Neural cell (in vitro differentiated cells): ENCODE measurements around the gene LRP1. TPM values are rescaled to one million over a fixed set of nuclear protein-coding genes. Genes with fewer than 3 reads are reported as not detected.

ENCODE experiments used
- H2AFZ ChIP-seq: fragments of 200-600, 300-800 bp; sonication (generic), shearing (Covaris generic); 2 replicates; pipeline ENCODE4 v1.6.0; 2014; ENCODE audit warnings: low read depth, mild to moderate bottlenecking, antibody characterized with exemption, low read length, moderate library complexity
- H3F3A ChIP-seq: fragments of 200-600 bp; shearing (Covaris generic); 2 replicates; pipeline ENCODE4 v1.6.1; 2016; ENCODE audit warnings: mild to moderate bottlenecking, moderate library complexity, mixed read lengths, antibody characterized with exemption, low read length; ENCODE audit not compliant: insufficient read depth, poor library complexity, severe bottlenecking
- H3K27ac ChIP-seq: fragments of 200-600, 300-800 bp; sonication (generic), shearing (Covaris generic); 2 replicates; pipeline ENCODE4 v1.5.1; 2014; ENCODE audit warnings: mild to moderate bottlenecking, low read length, moderate library complexity
- H3K27me3 ChIP-seq: fragments of 300-800, 200-600 bp; sonication (generic), shearing (Covaris generic); 2 replicates; pipeline ENCODE4 v1.6.0; 2014; ENCODE audit warnings: mild to moderate bottlenecking, low read depth, low read length, moderate library complexity; ENCODE audit not compliant: insufficient read depth
- H3K36me3 ChIP-seq: fragments of 300-800, 200-600 bp; sonication (generic), shearing (Covaris generic); 2 replicates; pipeline ENCODE4 v1.5.1; 2014; ENCODE audit warnings: mild to moderate bottlenecking, antibody characterized with exemption, low read length, moderate library complexity; ENCODE audit not compliant: insufficient read depth
- H3K4me2 ChIP-seq: fragments of 300-800, 200-600 bp; sonication (generic), shearing (Covaris generic); 2 replicates; pipeline ENCODE4 v1.6.0; 2014; ENCODE audit warnings: mild to moderate bottlenecking, low read length
- H3K4me3 ChIP-seq: fragments of 300-800, 200-600 bp; sonication (generic), shearing (Covaris generic); 2 replicates; pipeline ENCODE4 v1.5.1; 2014; ENCODE audit warnings: mild to moderate bottlenecking, low read length, moderate library complexity
- H3K79me2 ChIP-seq: fragments of 200-600 bp; shearing (Covaris generic); replicated peaks from 2 replicates; pipeline ENCODE4 v1.6.0; 2014; ENCODE audit warnings: mild to moderate bottlenecking, low read length, moderate library complexity; ENCODE audit not compliant: insufficient read depth
- H3K9ac ChIP-seq: fragments of 300-800, 200-600 bp; sonication (generic), shearing (Covaris generic); 2 replicates; pipeline ENCODE4 v1.6.1; 2016; ENCODE audit warnings: mild to moderate bottlenecking, low read length, mixed read lengths
- H3K9me2 ChIP-seq: fragments of 200-600 bp; shearing (Covaris generic); 2 replicates; pipeline ENCODE4 v1.6.1; 2016; ENCODE audit warnings: mild to moderate bottlenecking, low read length, mixed read lengths; ENCODE audit not compliant: insufficient read depth
- H3K9me3 ChIP-seq: fragments of 200-600, 300-800 bp; sonication (generic), shearing (Covaris generic); 2 replicates; pipeline ENCODE4 v1.6.1; 2016; ENCODE audit warnings: mild to moderate bottlenecking, mixed run types, low read length, moderate library complexity, mixed read lengths
- H4K20me1 ChIP-seq: fragments of 200-600 bp; shearing (Covaris generic); 2 replicates; pipeline ENCODE4 v1.6.1; 2016; ENCODE audit warnings: mild to moderate bottlenecking, mixed run types; ENCODE audit not compliant: insufficient read depth
- CTCF ChIP-seq: fragments of 450-650 bp; IDR thresholded peaks from 2 replicates; pipeline ENCODE4 v1.5.1; 2014; ENCODE audit warnings: antibody characterized with exemption, mild to moderate bottlenecking, moderate library complexity; ENCODE audit not compliant: poor library complexity, severe bottlenecking
- EP300 ChIP-seq: fragments of 450-650 bp; conservative IDR thresholded peaks from 2 replicates; pipeline ENCODE4 v1.6.1; 2014; ENCODE audit warnings: antibody characterized with exemption, mild to moderate bottlenecking, moderate library complexity; ENCODE audit not compliant: poor library complexity, severe bottlenecking
- EZH2 ChIP-seq: fragments of 200-600, 300-800 bp; shearing (Covaris generic), sonication (generic); IDR thresholded peaks from 2 replicates; pipeline ENCODE4 v1.6.1; 2014; ENCODE audit warnings: antibody characterized with exemption, low read length, borderline replicate concordance, mild to moderate bottlenecking; ENCODE audit not compliant: insufficient read depth, poor library complexity, severe bottlenecking
- MXI1 ChIP-seq: fragments of 450-650 bp; conservative IDR thresholded peaks from 2 replicates; pipeline ENCODE4 v1.6.1; 2014; ENCODE audit warnings: antibody characterized with exemption, mild to moderate bottlenecking; ENCODE audit not compliant: poor library complexity, severe bottlenecking
- POLR2AphosphoS5 ChIP-seq: IDR thresholded peaks from 2 replicates; pipeline ENCODE4 v1.6.1; 2012
- RAD21 ChIP-seq: fragments of 450-650 bp; conservative IDR thresholded peaks from 2 replicates; pipeline ENCODE4 v1.6.1; 2014; ENCODE audit warnings: antibody characterized with exemption, mild to moderate bottlenecking, moderate library complexity
- REST ChIP-seq: IDR thresholded peaks from 2 replicates; pipeline ENCODE4 v1.6.1; 2012; ENCODE audit warnings: borderline replicate concordance
- SMC3 ChIP-seq: fragments of 450-650 bp; conservative IDR thresholded peaks from 2 replicates; pipeline ENCODE4 v1.6.1; 2014; ENCODE audit warnings: antibody characterized with exemption, mild to moderate bottlenecking, moderate library complexity; ENCODE audit not compliant: poor library complexity
- TAF1 ChIP-seq: IDR thresholded peaks from 2 replicates; pipeline ENCODE4 v1.6.1; 2012; ENCODE audit warnings: low read depth
- polyA plus RNA-seq: library from polyadenylated mRNA; depleted of rRNA; stranded (reverse); fragments of >200 nt; gene quantifications from 2 replicates; pipeline ENCODE4 v1.2.3, GENCODE V29; 2014

Gene LRP1
- polyA plus RNA-seq, 1 donor from 2014 or later, result 18.2 TPM

- no peaks in the 10 kb centered on the region for H3K9me2 ChIP-seq
- peak overlapping the region; percentile 95 for H3K4me2 ChIP-seq
- no peaks in the 10 kb centered on the region for H3K9me3 ChIP-seq
- H4K20me1 ChIP-seq, result peaks cover 21% of the 10 kb centered on the region
- H3K27ac ChIP-seq, result no peak overlapping the region
- no peak overlapping the region for H2AFZ ChIP-seq
- H3K79me2 ChIP-seq, result peaks cover 39% of the 10 kb centered on the region
- no peaks in the 10 kb centered on the region for H3F3A ChIP-seq
- H3K4me3 ChIP-seq, result peak overlapping the region; percentile 99
- H3K27me3 ChIP-seq, result no peaks in the 10 kb centered on the region
- no peaks in the 10 kb centered on the region for H3K36me3 ChIP-seq
- H3K9ac ChIP-seq, result no peak overlapping the region
- TF ChIP-seq RAD21, result no peak
- no peak for TF ChIP-seq TAF1
- no peak for TF ChIP-seq SMC3
- no peak for TF ChIP-seq POLR2AphosphoS5
- TF ChIP-seq REST, result no peak
- no peak for TF ChIP-seq CTCF
- TF ChIP-seq EZH2, result no peak
- no peak for TF ChIP-seq MXI1
- no peak for TF ChIP-seq EP300
Measured at GRCh38 chr12:57130941-57131340, 2.7 kb downstream of the LRP1 start.

- no peaks in the 10 kb centered on the region for H3F3A ChIP-seq
- H3K4me2 ChIP-seq, result no peak overlapping the region
- H3K9me2 ChIP-seq, result no peaks in the 10 kb centered on the region
- no peaks in the 10 kb centered on the region for H3K9me3 ChIP-seq
- no peak overlapping the region for H2AFZ ChIP-seq
- no peaks in the 10 kb centered on the region for H3K36me3 ChIP-seq
- no peak overlapping the region for H3K27ac ChIP-seq
- H3K4me3 ChIP-seq, result peak overlapping the region; percentile 99
- H4K20me1 ChIP-seq, result peaks cover 21% of the 10 kb centered on the region
- TF ChIP-seq EZH2 (no peak), TAF1 (no peak), REST (no peak)
- H3K27me3 ChIP-seq, result no peaks in the 10 kb centered on the region
- H3K79me2 ChIP-seq, result peaks cover 39% of the 10 kb centered on the region
- H3K9ac ChIP-seq, result no peak overlapping the region
Measured at GRCh38 chr12:57131896-57132744, 3.8 kb downstream of the LRP1 start.
